ENCODE measurements around the gene DNAH7. TPM values are rescaled to one million over a fixed set of nuclear protein-coding genes. Genes with fewer than 3 reads are reported as not detected.

Gene DNAH7
- polyA plus RNA-seq, 1 donor (not counting 4 experiments of a cell fraction or from before 2014, with no cell fraction given): 0.17 TPM

DNA sequence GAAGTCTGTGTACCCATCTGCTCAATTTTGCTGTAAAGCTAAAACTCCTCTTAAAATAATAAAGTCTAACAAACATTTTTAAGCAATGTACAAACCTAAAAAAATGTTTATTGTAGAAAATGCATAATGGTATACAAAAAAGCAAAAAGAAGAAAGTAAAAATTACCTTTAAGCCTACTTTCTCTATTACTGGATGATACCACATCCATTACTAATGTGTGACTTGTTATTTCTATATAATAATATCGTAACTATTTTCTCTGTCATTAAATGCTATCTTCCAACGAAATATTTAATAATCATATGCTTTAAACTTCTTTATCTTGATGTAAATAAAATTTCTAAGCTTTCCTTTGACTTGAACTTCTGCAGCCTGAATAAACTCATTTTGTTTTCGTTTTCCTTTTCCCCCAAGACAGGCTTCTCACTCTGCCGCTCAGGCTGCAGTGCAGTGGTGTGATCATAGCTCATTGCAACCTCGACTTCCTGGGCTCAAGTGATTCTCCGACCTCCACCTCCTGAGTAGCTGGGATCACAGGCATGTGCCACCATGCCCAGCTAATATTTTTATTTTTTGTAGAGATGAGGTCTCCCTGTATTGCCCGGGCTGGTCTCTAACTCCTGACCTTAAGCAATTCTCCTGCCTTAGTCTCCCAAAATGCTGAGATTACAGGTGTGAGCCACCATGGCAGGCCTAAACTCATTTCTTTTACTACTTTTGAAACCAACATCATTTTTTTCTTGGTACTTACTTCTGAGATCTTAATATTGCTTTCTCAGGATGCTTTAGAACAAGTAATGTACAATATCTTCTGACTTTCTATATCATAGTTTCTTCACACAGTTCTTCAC is 18.1 kb upstream of the DNAH7 start:
- Histone ChIP-seq H2AFZ (ENCODE audit: control insufficient read depth, low read length) (no peak overlapping the region), H3K36me3 (ENCODE audit: control insufficient read depth in 2 of 2, extremely low read depth in 1 of 2, insufficient read depth in 2 of 2, low read length in 2 of 2) (no peaks in the 10 kb centered on the region), H3K4me1 (ENCODE audit: control insufficient read depth, extremely low read depth, insufficient read depth, low read length) (no peaks in the 10 kb centered on the region), H3K27me3 (ENCODE audit: control insufficient read depth, extremely low read depth, insufficient read depth, low read length) (no peaks in the 10 kb centered on the region), H3K9me1 (ENCODE audit: control insufficient read depth, extremely low read depth, insufficient read depth, low read length) (no peaks in the 10 kb centered on the region), H3K79me2 (ENCODE audit: control insufficient read depth, insufficient read depth, low read length) (no peaks in the 10 kb centered on the region), H3K27ac (ENCODE audit: control insufficient read depth, insufficient read depth, low read length) (no peak overlapping the region), H4K20me1 (ENCODE audit: control insufficient read depth, extremely low read depth, insufficient read depth, low read length) (no peaks in the 10 kb centered on the region), H3K9me3 (ENCODE audit: control insufficient read depth, low read depth, low read length) (no peaks in the 10 kb centered on the region), H3K9ac (ENCODE audit: control insufficient read depth, extremely low read depth, insufficient read depth, low read length) (no peak overlapping the region), H3K4me2 (ENCODE audit: control insufficient read depth, extremely low read depth, insufficient read depth, low read depth, low read length) (no peak overlapping the region), H3K4me3 (ENCODE audit: control insufficient read depth in 2 of 3, extremely low read depth in 1 of 3, insufficient read depth in 2 of 3, low read depth in 1 of 3, low read length in 3 of 3) (no peak overlapping the region)
- FAIRE-seq: no peak
- TF ChIP-seq EZH2 (IDR thresholded peaks at IDR 0.05; ENCODE audit: low read length): no peak
- TF ChIP-seq, protein P1, sequence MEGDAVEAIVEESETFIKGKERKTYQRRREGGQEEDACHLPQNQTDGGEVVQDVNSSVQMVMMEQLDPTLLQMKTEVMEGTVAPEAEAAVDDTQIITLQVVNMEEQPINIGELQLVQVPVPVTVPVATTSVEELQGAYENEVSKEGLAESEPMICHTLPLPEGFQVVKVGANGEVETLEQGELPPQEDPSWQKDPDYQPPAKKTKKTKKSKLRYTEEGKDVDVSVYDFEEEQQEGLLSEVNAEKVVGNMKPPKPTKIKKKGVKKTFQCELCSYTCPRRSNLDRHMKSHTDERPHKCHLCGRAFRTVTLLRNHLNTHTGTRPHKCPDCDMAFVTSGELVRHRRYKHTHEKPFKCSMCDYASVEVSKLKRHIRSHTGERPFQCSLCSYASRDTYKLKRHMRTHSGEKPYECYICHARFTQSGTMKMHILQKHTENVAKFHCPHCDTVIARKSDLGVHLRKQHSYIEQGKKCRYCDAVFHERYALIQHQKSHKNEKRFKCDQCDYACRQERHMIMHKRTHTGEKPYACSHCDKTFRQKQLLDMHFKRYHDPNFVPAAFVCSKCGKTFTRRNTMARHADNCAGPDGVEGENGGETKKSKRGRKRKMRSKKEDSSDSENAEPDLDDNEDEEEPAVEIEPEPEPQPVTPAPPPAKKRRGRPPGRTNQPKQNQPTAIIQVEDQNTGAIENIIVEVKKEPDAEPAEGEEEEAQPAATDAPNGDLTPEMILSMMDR (optimal IDR thresholded peaks at IDR 0.05 in 1 of 3, IDR thresholded peaks at IDR 0.05 in 1 of 3, conservative IDR thresholded peaks at IDR 0.05 in 1 of 3; ENCODE audit: extremely low read depth in 1 of 3, insufficient read depth in 2 of 3, low read length in 3 of 3): no peak
- dilution Hi-C loops (cut with MboI; ENCODE audit: extremely low pct_ligation_motif_present, low sequenced_read_pairs): no loop called here
- no peak for DNase-seq (ENCODE audit: low read depth, low spot score)

DNA sequence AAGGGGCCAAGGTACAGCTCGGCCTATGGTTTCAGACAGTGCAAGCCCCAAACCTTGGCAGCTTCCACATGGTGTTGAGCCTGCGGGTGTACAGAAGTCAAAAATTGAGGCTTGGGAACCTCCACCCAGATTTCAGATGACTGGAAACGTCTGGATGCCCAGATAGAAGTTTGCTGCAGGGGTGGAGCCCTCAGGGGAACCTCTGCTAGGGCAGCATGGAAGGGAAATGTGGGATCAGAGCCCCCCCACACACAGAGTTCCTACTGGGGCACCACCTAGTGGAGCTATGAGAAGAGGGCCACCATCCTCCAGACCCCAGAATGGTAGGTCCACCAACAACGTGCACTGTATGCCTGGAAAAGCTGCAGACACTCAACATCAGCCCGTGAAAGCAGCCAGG is 15.0 kb upstream of the DNAH7 start:
- dilution Hi-C loops (cut with MboI; ENCODE audit: extremely low pct_ligation_motif_present, low sequenced_read_pairs): no loop called here
- TF ChIP-seq EZH2 (IDR thresholded peaks at IDR 0.05; ENCODE audit: low read length): no peak
- TF ChIP-seq, protein P1 (optimal IDR thresholded peaks at IDR 0.05 in 1 of 3, IDR thresholded peaks at IDR 0.05 in 1 of 3, conservative IDR thresholded peaks at IDR 0.05 in 1 of 3; ENCODE audit: extremely low read depth in 1 of 3, insufficient read depth in 2 of 3, low read length in 3 of 3): no peak
- no peak for FAIRE-seq

More for the DNA sequence above, 15.0 kb upstream of the DNAH7 start:
- Histone ChIP-seq H3K4me3 (ENCODE audit: control insufficient read depth in 2 of 3, extremely low read depth in 1 of 3, insufficient read depth in 2 of 3, low read depth in 1 of 3, low read length in 3 of 3) (no peak overlapping the region), H3K27ac (ENCODE audit: control insufficient read depth, insufficient read depth, low read length) (no peak overlapping the region), H3K36me3 (ENCODE audit: control insufficient read depth in 2 of 2, extremely low read depth in 1 of 2, insufficient read depth in 2 of 2, low read length in 2 of 2) (no peaks in the 10 kb centered on the region), H2AFZ (ENCODE audit: control insufficient read depth, low read length) (no peak overlapping the region), H4K20me1 (ENCODE audit: control insufficient read depth, extremely low read depth, insufficient read depth, low read length) (no peaks in the 10 kb centered on the region), H3K9me1 (ENCODE audit: control insufficient read depth, extremely low read depth, insufficient read depth, low read length) (no peaks in the 10 kb centered on the region), H3K9me3 (ENCODE audit: control insufficient read depth, low read depth, low read length) (no peaks in the 10 kb centered on the region), H3K9ac (ENCODE audit: control insufficient read depth, extremely low read depth, insufficient read depth, low read length) (no peak overlapping the region), H3K79me2 (ENCODE audit: control insufficient read depth, insufficient read depth, low read length) (no peaks in the 10 kb centered on the region), H3K4me1 (ENCODE audit: control insufficient read depth, extremely low read depth, insufficient read depth, low read length) (no peaks in the 10 kb centered on the region), H3K27me3 (ENCODE audit: control insufficient read depth, extremely low read depth, insufficient read depth, low read length) (no peaks in the 10 kb centered on the region), H3K4me2 (ENCODE audit: control insufficient read depth, extremely low read depth, insufficient read depth, low read depth, low read length) (no peak overlapping the region)
- no peak for DNase-seq (ENCODE audit: low read depth, low spot score)
